ENCODE results near the gene HYAL2. TPM values are rescaled to one million over a fixed set of nuclear protein-coding genes. Genes with fewer than 3 reads are reported as not detected.

Gene HYAL2
- total and polyA plus RNA-seq, 10 of the 15 experiments (the other 5 are each of a cell fraction or from before 2014, with no cell fraction given): 0.06 to 21.8 (median 12.7) TPM

DNA sequence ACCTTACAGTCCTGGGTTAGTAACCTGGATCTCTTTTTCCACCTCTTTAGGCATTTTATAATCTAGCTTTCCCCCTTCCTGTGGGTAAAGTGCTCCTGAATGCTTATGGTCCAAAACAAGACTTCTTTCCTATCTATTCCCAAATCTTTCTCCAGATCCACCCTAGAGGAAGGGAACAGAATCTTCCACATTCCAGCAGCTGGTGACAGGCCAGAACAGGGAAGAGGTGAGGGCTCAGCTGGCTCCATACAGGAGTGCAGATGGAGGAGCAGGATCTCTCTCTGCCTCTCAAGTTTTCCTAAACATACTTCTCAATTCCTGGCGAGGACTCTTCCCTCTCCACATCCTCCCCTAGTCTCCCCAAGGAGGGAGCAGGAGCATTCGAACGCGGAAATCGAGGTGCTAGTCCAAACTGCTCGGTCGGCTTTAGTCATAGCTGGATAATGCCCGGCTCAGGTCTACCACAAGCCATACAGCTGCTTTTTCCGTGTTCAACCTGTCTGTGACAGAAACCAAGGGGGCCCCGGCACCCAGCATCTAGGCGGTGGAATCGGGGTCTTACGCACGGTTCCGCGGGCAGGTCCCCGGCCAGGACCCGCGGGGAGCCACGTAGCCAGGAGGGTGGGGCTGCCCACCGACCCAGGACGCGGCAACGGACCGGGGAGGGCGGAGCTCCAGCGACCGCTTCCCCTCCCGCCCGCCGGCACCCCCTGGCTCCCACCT lies 14.1 kb upstream of the HYAL2 start (continued):
- TF ChIP-seq, protein P1, sequence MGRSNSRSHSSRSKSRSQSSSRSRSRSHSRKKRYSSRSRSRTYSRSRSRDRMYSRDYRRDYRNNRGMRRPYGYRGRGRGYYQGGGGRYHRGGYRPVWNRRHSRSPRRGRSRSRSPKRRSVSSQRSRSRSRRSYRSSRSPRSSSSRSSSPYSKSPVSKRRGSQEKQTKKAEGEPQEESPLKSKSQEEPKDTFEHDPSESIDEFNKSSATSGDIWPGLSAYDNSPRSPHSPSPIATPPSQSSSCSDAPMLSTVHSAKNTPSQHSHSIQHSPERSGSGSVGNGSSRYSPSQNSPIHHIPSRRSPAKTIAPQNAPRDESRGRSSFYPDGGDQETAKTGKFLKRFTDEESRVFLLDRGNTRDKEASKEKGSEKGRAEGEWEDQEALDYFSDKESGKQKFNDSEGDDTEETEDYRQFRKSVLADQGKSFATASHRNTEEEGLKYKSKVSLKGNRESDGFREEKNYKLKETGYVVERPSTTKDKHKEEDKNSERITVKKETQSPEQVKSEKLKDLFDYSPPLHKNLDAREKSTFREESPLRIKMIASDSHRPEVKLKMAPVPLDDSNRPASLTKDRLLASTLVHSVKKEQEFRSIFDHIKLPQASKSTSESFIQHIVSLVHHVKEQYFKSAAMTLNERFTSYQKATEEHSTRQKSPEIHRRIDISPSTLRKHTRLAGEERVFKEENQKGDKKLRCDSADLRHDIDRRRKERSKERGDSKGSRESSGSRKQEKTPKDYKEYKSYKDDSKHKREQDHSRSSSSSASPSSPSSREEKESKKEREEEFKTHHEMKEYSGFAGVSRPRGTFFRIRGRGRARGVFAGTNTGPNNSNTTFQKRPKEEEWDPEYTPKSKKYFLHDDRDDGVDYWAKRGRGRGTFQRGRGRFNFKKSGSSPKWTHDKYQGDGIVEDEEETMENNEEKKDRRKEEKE (IDR thresholded peaks at IDR 0.05): no peak
- TF ChIP-seq, protein P2, sequence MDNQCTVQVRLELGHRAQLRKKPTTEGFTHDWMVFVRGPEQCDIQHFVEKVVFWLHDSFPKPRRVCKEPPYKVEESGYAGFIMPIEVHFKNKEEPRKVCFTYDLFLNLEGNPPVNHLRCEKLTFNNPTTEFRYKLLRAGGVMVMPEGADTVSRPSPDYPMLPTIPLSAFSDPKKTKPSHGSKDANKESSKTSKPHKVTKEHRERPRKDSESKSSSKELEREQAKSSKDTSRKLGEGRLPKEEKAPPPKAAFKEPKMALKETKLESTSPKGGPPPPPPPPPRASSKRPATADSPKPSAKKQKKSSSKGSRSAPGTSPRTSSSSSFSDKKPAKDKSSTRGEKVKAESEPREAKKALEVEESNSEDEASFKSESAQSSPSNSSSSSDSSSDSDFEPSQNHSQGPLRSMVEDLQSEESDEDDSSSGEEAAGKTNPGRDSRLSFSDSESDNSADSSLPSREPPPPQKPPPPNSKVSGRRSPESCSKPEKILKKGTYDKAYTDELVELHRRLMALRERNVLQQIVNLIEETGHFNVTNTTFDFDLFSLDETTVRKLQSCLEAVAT (IDR thresholded peaks at IDR 0.05): no peak
- TF ChIP-seq ZNF622 (IDR thresholded peaks at IDR 0.05) (no peak), GATAD2B (conservative IDR thresholded peaks at IDR 0.05; ENCODE audit: low read depth) (peak; percentile 68; the same call in 1 of the 2 replicates), LARP7 (IDR thresholded peaks at IDR 0.05) (no peak)
- TF ChIP-seq, protein P3, sequence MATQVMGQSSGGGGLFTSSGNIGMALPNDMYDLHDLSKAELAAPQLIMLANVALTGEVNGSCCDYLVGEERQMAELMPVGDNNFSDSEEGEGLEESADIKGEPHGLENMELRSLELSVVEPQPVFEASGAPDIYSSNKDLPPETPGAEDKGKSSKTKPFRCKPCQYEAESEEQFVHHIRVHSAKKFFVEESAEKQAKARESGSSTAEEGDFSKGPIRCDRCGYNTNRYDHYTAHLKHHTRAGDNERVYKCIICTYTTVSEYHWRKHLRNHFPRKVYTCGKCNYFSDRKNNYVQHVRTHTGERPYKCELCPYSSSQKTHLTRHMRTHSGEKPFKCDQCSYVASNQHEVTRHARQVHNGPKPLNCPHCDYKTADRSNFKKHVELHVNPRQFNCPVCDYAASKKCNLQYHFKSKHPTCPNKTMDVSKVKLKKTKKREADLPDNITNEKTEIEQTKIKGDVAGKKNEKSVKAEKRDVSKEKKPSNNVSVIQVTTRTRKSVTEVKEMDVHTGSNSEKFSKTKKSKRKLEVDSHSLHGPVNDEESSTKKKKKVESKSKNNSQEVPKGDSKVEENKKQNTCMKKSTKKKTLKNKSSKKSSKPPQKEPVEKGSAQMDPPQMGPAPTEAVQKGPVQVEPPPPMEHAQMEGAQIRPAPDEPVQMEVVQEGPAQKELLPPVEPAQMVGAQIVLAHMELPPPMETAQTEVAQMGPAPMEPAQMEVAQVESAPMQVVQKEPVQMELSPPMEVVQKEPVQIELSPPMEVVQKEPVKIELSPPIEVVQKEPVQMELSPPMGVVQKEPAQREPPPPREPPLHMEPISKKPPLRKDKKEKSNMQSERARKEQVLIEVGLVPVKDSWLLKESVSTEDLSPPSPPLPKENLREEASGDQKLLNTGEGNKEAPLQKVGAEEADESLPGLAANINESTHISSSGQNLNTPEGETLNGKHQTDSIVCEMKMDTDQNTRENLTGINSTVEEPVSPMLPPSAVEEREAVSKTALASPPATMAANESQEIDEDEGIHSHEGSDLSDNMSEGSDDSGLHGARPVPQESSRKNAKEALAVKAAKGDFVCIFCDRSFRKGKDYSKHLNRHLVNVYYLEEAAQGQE (IDR thresholded peaks at IDR 0.05; ENCODE audit: low read depth, low read length): no peak
